GM18508 (cell line): Measurements from ENCODE around the gene CCDC6.

Experiments
- ATAC-seq: cut with Tn5 transposase; IDR thresholded peaks from one replicate; pipeline ENCODE4 v1.9.1; 2021; ENCODE audit warnings: moderate number of reproducible peaks; ENCODE audit not compliant: insufficient read depth, unreplicated experiment

Gene CCDC6

DNA sequence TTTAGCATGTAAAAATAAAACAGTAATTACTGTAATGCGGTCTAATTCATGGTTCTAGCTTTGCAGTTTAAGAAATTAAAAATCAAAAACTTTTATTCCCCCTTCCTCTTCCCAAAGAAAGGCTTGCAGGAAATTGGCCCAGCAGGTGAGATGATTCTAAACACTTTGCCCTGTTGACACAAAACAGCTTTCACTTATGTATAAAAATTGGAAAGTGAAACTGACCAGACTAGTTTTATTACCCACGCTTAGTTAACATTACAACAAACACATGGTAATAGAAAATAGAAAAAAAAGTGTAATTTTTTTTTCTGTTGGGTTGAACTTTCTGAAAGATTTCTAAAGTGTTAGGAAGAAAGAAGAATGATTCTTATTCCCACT, 1.2 kb upstream of the CCDC6 start:
- ATAC-seq, result no peak

DNA sequence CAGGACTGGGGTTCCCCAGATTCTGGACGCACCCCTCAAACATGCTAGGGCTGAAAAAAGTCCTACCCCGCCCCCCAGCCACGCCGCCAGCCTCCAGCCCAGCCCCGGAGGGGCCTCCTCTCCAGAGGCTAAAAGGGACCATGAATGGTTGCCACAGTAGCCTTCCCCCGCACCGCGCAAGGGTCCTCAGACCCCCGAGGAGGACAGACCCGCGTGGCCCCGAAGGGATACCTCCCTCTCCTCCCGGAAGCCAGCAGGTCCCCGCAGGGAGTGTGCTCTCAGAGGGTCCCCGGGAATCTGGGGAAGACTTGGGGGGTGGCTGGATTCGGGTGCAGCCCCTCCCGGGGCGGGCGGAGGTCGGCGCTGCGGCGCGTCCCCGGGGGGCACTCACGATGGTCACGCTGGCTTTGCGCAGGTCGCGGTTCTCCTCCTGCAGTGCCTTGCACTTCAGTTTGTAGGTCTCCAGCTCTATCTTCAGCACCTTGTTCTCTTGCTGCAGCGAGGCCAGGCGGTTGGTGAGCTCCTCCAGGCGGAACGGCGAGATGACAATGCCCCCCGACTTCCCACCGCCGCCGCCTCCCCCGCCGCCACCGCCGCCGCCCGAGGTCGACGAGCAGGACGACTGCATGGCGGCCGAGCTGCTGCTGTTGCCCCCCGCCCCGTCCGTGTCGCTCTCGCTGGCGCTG, 482 bp downstream of the CCDC6 start:
- ATAC-seq, result no peak

DNA sequence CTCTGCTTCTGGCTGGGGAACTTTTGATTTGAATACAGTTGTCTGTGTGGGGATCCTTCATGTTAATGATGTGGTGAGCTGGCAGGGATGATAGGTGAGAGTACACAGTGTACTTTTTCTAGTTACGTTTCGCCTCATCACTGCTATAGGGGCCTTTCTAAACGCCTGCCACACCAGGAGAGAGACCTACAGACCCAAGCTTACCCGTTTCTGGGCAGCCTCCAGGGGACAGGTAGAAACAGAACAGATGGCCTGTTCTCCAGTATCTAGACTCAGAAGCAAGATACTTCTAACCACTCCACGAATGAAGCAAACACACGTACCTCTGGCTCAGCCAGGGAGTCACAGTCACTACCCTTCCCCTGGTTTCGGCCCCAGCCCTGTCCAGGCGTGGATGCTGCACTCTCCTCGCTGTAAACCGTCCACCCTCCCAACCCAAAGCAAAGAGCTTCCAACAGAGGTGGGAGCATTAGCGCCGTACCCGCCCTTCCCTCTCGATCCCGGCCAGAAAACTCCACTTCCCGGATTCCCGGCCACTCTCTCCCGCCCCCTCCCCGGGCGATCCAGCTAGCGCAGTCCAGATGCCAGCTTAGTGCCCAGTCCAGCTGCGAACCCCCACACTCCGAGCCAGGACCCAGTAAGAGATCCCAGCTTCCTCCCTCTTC, 1.2 kb downstream of the CCDC6 start:
- ATAC-seq, result peak; percentile 51

DNA sequence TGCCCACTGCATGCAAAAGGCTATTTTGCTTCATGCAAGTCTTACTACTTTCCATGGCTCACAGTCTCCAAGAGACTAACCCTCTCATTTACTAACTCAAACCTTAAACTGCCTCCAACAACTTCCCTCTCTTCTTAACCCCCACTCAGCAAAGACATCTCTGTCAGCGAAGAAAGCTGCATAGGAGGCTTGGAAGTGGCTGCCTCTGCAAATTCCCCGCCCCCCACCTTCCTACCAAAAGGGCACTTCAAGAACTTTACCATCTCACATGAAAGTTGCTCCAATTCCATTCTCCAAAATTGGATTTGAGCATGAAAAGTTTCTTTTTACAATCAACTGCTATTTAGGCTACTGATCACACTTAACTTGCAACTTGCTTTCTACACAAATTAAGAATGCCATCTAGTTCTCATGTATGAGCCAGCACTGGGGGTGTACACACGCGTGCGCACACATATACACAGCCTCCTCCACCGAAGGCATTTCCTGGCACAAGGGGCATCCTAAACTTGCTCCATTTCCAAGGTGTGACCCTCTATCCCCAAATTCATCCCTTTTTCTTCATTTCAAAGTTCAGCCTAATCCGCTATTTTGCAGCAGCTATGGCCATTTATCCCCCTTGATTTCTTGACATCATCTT, 1.8 kb downstream of the CCDC6 start:
- ATAC-seq, result no peak

DNA sequence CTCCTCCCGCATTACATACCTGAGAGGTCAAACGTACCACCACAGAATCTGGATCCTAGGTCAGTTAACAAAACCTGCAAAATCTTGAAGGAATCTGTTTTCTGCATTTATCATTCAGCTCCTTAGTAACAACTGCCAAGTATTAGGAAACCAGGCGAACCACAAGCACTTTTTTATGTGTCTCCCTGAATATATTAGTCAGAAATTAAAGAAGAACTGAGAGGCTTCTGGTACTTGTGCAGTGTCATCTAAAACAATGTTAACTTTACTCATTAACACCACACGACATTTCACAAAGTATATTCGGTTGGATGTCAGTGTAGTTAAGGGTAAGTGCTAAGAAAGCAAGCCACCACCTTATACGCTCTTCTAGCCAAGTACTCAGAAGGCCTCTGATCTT, 2.5 kb downstream of the CCDC6 start:
- no peak for ATAC-seq

DNA sequence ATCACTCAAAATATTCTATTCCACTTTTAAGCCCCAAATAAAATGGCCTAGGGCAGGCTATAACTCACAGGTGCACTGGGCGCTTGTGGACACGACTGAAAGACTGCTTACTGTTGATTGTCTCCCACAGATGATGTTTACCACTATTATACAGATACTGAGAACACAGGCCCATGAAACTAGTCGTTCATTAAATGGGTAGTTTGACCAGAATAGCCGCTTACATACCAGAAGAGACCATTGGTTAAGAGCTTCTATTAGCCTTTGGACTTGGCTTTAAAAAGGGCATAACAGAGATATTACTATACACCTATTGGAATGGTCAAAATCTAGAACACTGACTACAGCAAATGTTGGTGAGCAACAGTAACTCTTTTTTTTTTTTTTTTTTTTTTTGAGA, 4.3 kb downstream of the CCDC6 start:
- ATAC-seq, result no peak

DNA sequence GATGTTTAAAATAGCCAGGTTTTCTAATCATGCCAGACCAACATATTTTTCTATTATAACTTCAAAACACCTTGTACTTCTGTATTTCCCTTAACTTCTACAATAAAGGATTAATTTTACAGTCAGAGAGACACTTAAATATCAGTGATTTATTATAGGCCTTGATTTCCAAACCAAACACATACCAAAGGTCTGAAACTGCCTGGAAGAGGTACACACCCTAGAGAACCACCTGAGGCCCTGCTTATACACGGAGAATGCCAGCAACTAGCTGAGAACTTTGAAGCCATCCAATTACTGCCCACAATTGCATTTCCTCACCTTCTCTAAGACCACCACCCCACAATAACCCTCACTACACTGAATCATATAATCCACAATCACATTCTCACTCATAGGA, 4.9 kb downstream of the CCDC6 start:
- no peak for ATAC-seq

DNA sequence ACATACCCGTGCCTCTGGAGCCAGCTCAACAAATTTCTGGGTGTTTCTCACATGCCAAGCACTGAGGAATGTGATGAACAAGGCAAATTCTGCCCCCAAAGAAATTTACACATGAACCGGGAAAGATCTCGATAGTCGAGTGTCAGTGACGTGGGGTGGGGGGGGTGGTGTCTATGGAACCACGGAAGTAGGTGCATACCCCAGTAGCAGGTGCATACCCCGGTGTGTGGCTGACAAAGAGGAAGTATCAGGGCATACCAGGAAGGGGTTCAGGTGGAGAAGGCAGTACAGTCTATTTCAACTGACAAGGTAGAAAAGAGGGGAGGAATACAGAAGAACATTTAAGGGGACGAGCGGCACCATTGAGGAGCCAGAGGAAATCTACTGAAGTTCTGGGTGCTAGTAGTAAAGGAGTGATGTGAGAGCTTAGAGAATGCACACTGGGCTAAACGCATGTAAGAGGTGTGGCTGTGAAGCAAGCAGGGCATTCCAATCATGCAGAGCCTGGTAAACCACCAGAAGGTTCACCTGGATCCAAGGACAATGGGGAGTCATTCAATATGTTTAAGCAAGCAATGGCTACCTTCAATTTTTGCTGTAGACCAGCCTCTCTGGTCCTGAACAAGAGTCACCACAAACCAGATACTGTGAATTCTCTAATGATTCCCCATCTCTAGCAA, 6.2 kb downstream of the CCDC6 start:
- no peak for ATAC-seq

DNA sequence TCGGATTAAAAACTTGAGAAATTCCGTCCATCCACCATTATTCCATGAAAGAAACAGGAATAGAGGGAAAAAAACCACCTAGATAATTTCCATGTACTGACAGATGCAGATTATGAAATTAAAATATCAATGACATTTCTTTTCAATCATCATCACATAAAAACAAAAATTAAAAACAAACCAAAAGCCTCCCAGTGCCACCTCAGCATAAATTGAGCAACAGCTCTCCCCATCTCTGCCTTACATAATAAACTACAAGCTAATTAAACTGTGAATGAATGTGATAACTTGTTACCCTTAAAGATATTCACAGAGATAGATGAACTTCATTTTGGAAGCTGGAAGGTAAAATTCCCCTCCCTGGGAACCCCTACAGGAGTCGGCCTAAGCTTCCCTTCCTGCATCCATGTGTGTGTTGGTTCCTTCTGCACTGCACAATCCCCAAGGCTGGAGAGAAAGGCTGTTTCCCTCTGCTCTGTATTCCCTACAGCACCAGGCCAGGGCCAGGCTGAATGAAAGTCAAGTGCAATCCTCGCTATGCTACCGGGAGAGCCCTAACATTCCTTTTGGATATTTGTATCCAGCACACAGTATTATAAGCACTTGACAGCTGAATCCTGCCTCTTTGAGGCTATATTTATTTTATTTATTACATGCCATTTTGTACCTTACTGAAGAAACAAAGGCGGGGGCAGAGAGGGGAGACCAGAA, 8.1 kb downstream of the CCDC6 start:
- no peak for ATAC-seq

DNA sequence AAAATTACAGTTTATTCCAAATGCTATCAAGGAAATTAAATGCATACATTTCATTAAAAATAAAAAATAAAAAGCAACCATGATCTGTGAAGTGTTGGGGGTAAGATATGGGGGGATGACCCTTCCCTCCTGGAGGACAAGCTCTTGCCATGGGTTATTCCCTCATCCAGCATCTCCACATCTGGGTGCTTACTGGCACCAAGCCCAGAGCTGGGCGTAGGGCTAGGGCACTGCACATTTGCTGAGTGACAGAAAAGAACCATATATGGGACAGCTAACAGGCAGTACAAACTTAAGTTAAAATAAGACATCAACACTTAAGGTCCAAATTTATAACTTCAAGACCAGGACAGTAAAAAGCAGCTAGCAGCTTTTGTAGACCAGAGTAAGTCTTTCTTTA, 10.2 kb downstream of the CCDC6 start:
- no peak for ATAC-seq

DNA sequence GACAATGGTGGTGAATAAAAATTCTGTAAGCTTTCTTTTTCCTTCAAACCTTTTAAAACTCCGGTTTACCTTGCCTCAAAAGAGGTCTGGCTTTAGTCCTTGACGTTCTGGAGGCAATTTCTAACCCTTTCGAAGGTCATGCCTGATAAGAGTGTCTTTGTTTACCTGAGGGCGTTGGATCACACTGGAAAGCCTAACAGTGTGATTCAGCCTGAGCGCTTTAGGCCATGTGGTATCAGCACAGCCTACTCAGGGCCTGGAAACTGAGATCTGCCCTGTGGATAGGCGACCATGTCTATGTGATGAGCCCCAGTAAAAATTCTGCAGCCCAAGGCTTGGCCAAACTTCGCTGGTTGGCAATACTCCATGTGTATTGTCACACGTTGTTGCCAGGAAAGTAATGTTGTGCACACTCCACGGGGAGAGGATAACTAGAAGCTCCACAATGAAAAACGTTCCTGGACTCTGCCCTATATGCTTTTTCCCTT, 10.7 kb downstream of the CCDC6 start:
- ATAC-seq, result no peak

DNA sequence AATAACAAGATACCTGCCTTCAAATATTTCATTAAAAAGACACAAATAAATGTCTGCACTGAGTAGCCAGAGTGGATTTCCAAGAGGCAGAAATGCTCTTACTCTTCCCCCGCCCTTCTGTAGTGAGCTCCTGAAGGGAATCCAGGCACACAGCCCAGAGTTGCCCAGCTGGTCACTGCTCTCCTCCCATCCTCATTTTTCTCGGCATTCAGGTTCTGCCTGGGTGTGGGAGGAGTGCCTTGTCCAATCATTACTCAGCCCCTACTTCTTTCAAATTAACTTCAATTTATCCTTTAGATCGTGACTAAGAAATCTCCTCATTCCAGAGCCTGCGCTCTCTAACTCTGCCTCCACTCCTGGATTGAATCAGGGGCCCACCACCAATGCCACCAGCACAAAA, 12.2 kb downstream of the CCDC6 start:
- no peak for ATAC-seq

DNA sequence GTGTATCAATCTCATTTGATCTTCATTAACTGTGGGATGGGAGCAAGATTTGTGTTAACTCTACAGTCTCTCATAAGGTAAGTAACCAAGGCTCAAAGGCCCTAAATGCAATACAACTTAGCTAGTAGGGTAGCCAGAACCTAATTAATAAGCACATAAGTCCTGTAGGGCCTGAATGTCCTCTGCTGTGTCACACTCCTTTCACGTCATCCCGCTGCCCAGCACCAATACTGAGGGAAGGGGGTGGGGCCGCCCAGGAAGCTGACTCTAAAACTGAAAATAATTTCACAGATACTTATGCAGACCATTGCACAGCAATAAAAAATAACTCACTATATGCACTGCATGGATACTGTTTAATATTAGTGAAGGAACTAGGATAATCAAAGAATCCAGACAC, 13.7 kb downstream of the CCDC6 start:
- no peak for ATAC-seq

DNA sequence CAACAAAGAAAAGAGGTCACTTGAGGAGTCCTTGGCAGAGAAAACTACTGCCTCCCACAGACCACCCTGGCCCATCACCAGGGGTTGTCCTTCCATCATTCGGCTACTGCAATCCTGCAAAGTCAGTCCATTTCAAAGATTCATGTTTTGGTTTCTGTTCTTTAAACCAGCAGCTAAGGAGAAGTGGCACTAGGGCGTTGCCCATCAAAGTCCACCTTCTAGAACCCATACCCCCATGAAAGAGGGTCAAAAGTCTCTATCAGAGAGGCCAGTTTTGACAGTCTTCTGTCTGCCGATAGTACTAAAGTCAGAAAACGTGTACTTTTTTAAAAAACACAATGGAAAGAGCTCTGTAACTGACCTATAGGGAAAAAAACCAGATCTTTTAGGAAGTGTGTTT, 14.4 kb downstream of the CCDC6 start:
- ATAC-seq, result no peak

DNA sequence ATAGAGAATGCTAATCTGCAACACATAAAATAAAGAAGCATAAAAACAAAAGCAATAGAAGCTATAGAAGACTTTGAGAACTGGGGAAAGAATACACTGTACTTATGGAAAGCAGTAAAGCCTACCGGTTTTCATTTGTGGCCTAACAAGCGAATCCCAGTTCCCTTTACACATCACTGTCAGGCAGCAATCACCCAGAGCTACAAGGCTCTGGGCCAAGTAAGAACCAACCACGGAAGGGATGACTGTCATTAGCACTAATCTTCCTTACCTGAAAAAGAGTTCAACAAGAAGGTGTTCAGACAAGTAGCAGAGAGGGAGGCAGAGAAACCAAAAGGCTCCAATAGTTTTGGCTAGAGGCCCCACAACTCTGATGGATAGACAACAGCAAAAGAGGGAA, 15.0 kb downstream of the CCDC6 start:
- no peak for ATAC-seq

DNA sequence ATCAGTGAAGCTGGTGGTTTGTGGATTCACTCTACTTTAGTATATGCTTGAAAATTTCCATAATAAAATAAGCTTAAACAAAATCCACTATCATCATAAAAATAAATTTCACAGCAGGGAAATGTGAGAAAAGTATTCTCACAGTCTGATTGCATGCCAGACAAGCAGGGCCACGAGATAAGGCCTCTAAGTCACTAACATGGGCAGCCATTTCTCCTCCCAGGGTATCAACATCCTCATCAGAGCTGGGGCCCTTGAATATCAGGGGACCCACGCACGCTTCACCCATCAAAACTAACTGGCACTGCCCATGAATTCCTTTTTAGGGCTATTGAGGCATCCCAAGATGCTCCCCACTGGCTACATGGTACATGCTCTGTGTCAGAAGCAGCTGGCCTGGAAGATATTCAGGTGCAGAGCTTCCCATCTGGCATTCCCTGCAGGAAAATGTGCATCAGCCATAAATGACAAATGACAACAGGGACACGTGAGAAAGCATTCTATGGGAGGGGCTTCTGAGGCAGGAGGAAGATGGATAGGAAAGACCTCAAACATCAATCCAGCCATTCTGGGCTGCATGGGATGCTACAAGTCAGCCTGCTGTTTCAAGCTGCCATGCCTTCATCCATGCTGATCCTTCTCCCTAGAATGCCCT, 17.4 kb downstream of the CCDC6 start:
- no peak for ATAC-seq

DNA sequence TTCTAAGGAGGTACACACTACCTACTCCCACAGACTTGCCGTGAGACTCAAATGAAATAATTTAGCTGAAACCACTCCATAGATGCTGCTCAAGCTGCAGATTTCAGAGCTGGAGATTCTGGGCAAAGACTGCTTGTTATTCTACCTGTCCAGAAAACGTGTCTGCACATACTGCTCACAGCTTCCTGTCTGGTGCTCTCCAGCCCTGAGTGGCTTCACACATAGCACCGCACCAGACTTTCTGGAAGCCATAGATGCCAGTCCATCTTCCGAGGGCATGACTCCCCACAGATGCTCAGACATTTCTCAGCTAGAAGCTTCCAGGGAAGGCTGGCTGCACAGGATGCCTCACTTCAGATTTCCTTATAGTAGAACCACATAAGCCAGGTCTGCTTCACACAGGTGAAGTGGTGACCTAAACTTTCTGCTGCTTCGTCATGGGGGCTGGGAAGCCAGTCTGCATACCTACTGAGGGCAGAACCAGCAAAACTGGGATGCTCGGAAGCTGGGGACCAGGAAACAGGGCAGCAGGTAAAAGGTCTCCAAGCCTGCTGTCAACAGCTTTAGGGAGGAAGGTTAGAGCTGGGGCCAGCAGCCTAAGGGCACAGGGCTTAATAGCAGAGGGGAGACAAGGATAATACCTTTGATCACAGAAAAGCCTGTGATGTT, 18.2 kb downstream of the CCDC6 start:
- ATAC-seq, result no peak

DNA sequence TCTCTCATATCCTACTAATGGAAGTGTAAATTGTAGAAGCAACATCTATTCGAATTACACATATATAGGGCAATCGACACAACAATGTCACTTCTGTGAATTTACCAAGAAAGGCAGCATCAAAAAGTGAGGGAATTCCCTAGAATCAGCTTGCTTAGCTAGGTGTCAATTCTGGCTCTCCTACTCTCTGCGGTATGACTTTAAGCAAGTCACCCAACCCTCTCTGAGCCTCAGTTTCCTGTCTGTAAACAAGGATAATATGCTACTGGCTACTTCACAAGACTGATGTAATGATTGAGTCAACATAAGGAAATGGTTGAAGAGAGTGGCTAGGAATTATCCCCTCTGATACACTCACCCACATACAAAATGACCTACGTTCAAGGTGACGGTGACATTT, 19.4 kb downstream of the CCDC6 start:
- no peak for ATAC-seq

DNA sequence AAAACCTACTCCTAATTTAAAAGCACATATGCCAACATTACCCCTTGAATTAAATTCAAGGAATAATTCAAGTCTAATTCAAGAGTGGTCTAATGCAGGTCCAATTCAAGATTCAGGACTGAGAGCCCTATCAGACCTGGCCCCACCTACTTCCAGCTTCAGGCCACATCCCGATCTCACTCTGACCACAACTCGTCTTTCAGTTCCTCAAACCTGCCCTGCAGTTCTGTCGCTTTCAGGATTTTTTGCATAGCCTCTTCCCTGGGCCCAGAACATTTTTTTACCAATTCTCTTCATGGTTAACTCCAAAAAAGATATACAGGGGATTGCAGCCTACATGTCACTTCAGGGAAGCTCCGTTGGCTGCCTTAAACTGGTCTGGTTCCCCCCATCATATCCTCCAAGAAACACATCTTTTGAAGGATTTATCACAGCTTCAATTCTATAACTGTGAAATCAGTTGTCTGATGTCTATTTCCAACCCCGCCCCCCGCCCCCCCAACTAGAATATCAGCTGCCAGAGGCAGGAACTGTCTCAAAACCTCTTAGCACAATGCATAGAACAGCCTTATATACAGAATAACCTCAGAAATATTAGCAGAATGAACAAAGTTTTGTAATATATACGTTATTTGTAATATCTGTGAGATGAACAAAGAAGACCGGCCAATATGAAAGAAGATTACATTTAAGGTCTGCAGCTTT, 20.8 kb downstream of the CCDC6 start:
- peak; percentile 66 for ATAC-seq
